Measurements from ENCODE around the gene GALNT17.
A peak's percentile ranks its signal among the peaks of the same experiment; 100 is the strongest.
"Not testable (repeated sequence)": the region's sequence is repeated elsewhere in the genome, so short reads cannot be mapped to it uniquely, and the experiment has no call there.

Gene GALNT17

DNA sequence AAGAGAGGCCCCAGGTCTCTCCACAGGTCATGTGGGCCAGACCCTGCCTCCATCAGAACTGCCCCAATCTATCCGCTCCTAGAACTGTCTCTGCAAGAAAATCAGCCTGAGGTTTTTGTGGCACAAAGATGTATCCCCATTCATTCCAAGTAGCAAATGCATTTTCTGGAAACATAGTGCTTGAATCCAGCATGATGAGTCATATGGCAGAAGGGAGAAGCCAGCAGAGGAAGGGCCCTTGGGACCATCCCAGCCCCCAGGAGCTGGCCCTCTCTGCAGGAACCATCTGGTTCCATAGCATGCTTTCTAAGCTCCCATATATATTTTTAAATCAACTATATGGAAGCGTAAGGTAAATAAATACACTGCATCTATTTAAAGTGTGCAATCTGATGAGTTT lies 563.2 kb downstream of the GALNT17 start:
- DNase-seq (ENCODE audit: low spot score): no peak

DNA sequence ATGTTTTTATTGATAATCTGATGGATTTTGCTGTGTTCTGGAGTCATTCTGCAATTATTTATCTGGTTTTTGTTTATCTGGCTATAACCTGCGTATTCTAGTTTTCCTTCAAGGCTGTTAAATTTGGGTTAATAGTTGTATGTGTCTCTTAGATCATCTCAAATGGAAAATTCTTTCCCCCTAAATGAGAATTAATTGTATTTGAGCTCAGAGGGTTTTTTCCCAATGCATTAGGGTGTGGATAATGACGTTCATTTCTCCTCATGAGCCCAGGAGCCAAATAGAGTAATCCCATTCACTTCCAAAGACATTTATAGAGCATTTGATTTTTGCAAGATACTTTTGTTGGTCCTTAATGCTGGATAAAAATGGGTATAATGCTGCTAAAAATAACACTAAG lies 564.6 kb downstream of the GALNT17 start:
- DNase-seq (ENCODE audit: low spot score): no peak

DNA sequence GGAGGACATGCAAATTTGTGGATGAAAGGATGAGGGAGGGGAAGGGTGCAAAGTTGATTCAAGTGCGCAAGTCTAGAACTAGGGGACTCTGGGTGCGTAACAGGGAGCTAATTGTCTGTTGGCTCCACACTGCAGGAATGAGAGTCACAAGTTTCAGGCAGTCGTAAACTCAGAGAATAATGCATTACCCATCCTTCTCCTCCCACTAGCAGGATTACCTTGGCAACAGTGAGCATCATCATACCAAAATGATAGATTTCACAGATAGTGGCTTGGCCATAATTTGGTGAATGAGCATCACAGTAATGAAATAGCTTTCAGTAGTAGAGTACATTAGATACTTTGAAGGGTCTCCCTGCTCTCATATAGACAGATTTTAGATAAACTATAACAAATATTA lies 565.5 kb downstream of the GALNT17 start:
- DNase-seq (ENCODE audit: low spot score): no peak

DNA sequence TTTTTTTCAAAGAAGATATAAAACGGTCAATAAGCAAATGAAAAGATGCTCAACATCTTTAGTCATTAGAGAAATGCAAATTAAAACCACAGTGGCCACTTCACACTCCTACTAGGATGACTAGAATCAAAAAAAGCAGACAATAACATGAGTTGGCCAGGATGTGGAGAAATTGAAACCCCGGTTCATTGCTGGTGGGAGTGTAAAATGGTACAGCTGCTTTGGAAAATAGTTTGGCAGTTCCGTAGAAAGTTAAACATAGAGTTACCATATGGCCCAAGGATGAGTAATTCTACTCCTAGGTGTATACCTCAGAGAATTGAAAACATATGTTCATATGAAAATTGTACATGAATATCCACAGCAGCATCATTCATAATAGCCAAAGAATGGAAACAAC lies 573.3 kb downstream of the GALNT17 start:
- no peak for DNase-seq (ENCODE audit: low spot score)

DNA sequence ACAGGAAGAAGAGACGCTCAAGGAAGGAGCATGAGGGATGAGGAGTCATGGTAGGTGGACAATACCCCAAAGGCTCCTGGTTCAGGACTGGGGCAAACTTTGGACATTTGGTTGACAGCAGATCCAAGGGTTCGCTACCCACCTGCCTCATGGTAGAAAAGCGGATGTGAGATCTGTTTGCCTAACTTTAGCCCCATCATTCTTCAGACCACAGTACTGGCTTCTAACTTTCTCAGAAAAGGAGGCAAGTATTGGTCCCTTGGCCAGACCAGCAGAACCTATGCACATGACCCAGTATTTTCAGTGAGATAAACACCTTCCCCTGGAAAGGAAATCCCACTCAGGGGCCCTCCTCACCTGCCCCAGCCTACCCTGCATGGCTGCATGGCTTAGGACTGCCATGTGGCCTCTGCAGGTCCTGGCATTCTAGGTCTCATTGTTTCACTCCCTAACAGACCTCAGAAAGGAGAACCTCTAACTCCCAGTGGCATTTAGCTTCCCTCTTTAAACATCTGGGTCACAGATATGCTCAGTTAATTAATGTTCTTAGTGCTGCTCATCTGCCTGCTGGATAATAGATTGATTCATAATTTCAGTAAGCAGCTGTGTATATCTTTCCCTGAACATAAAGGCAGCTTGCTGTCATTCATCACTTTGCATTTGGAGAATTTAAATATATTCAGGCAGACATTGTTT lies 574.1 kb downstream of the GALNT17 start:
- no peak for DNase-seq (ENCODE audit: low spot score)

DNA sequence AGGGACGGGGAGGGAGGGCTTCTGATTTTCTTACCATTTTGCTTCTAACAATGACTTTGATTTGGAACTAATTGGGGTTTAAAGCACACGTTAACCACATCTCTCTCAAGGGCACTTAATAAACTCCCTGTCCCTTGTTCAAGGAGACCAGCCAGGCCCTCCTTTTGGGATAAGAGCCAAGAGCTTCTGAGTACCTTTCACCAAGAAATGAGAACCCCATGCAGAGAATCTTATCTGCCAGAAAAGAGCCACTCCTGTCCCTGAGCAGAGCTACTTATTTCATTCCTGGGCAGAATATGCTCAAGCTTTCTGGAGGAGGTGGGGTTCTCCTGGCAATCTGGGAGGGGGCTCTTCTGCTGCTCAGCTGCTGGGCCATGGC lies 574.6 kb downstream of the GALNT17 start:
- DNase-seq (ENCODE audit: low spot score): no peak

DNA sequence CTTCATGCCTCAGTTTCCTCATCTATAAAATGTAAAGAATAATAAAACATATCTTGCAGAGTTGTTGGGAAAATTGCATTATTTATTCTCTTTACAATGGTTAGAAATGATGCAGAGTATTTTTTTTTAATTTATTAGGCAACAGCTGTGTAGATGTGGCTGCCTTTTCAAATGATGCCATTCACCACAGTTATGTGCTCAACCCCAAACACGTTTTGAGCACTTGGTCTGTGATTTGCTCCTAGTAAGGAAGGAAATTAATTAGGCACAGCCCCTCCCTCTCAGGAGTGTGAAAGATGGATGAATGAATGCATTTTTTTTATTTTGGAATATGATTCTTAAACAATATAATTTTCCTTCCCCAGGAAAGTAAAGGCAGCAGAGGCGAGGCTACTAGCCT lies 575.1 kb downstream of the GALNT17 start:
- DNase-seq (ENCODE audit: low spot score): no peak

DNA sequence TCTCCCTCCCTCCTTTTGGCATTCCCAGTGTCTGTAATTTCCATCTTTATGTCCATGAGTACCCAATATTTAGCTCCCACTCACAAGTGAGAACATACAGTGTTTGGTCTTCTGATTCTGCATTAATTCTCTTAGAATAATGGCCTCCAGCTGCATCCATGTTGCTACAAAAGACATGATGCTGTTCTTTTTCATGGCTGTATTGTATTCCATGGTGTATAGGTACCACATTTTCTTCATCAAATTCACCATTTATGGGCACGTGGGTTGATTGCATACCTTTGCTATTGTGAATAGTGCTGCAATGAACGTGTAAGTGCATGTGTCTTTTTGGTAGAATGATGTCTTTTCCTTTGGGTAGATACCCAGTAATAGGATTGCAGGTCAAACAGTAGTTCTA lies 576.8 kb downstream of the GALNT17 start:
- DNase-seq (ENCODE audit: low spot score): no peak

DNA sequence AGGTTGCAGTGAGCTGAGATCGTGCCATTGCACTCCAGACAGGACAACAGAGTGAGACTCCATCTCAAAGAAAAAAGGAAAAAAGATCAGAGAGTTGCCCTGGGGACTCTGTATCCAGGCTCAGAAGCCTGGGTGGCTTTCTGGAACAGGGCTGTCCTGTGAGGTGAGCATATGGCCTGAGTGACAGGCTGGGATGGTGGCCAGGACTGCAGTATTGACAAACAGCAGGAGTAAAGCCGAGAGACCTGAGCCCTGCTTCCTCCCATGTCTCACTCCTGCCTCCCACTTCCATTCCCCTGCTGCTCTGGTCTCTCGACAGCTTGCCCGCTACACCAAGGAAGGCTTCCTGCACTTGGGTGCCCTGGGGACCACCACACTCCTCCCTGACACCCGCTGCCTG lies 578.5 kb downstream of the GALNT17 start:
- DNase-seq (ENCODE audit: low spot score): no peak

DNA sequence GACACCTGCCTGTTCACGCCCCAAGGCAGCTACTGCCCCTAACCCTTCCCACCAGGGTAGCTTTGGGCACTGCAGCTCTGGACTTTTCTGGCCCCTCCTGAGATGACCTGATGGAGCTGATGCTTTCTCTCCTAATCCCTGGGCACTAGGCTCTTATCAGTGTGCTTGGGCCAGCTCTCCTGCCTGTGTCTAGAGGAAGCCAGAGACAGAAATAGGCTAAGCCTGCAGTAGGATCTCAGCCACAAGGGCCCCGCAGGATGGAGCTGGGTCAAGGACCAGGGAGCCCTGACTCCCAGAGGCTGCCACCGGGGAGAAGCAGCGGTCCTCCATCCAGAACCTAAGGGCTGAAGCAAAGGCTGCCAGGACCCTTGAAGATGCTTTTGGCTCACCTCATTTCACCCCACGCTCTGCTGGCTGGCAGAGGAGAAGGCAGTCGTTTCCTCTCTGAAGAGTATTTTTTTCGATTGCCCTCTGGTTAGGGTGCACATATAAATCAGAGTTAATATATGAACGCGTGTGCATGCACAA lies 580.8 kb downstream of the GALNT17 start:
- no peak for DNase-seq (ENCODE audit: low spot score)

DNA sequence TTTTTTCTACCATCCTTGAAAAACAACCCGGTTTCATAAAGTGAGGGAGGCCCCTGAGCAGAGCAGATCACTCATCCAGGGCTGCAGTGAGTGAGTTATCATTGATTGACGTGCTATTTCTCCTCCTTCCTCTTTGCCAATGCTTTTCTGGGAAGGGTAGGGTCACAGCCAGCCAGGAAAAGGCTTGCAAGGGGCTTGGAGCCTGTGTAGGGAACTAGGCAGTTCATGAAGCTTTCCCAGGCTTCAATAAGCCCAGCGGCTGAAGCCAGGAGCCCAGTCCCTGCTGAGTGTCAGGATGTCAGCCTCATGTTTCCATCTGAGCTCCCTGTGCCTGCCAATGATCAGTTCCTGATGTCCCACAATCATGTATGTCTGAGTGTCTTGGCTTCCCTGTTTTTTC lies 584.7 kb downstream of the GALNT17 start:
- no peak for DNase-seq (ENCODE audit: low spot score)

DNA sequence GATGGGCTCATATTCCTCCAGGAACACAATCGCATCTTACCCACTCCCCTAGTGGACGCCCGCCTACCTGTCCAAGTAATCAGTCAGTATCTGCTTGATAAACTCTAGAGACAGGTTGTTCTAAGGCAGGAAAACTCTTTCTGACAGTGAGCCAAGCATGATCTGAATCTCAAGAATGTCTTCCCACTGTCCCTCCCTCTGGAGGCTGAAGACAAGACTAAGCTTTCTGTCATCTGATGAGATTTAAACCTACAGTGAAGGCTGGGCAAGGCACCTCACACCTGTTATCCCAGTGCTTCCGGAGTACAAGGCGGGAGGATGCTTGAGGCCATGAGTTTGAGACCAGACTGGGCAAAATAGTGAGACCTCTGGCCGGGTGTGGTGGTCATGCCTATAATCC lies 586.6 kb downstream of the GALNT17 start:
- DNase-seq (ENCODE audit: low spot score): no peak

DNA sequence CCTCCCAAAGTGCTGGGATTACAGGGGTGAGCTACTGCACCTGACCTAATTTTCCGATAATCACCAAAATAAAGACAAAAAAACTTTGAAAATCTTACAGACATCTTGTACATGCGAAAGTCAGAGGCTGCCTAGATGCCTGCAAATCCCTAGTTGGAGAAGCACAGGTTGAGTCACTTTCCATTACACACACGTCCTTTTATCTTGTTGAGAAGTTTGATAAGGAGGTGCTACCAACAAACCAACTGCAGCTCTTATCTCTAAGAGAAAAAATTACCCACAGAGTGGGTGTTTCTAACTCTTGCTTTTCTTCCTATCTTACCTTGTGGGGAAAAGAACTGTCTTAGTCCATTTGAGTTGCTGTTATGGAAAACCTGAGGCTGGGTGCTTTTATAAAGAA lies 589.8 kb downstream of the GALNT17 start:
- no peak for DNase-seq (ENCODE audit: low spot score)

DNA sequence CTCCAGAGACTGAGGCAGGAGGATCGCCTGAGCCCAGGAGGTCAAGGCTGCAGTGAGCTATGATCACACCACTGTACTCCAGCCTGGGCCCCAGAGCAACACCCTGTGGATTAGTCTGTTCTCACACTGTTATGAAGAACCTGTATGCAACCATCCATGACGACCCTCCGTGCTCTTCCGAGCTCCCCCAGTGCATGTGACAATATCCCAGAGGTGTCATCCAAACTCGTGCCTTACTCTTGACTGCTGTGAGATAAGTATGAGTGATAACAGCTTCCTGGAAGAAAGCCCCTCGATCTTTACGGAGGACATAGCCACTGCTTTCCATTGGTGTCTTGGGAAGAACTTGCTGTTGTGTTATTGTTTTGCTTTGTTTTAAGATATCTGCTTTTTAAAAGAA lies 591.9 kb downstream of the GALNT17 start:
- DNase-seq (ENCODE audit: low spot score): no peak

DNA sequence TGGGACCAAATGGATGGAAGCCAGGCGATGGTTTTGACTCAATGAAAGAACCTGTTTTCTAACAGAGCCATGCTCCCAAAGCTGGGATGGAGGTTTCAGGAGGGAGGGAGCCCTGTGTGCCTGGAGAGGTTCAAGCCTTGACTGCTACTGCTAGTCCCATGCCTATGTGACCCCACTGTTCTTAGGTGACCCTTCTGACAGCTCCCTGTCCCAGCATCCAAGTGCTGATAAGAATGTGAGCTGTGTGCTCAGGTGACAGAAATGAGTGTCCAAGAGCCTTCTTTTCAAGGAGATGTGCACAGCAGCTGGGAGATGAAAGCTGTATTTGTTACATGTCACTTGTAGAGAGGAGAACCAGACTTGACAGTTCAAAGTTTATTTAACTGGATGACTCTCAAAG lies 595.4 kb downstream of the GALNT17 start:
- no peak for DNase-seq (ENCODE audit: low spot score)

DNA sequence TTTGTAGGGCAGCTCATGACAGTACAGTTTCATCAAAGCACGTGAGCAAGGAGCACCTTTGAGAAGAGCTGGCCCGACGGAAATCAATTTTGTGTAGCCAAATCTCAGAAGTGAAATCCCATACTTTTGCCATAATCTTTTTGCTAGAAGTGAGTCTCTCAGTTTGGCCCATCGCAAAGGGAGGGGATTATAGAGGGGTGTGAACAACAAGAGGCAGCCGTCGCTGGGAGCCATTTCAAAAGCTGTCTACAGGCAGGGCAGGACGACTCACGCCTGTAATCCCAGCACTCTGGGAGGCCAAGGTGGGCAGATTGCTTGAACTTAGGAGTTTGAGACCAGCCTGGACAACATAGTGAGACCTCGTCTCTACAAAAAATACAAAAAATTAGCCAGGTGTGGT lies 599.8 kb downstream of the GALNT17 start:
- no peak for DNase-seq (ENCODE audit: low spot score)

DNA sequence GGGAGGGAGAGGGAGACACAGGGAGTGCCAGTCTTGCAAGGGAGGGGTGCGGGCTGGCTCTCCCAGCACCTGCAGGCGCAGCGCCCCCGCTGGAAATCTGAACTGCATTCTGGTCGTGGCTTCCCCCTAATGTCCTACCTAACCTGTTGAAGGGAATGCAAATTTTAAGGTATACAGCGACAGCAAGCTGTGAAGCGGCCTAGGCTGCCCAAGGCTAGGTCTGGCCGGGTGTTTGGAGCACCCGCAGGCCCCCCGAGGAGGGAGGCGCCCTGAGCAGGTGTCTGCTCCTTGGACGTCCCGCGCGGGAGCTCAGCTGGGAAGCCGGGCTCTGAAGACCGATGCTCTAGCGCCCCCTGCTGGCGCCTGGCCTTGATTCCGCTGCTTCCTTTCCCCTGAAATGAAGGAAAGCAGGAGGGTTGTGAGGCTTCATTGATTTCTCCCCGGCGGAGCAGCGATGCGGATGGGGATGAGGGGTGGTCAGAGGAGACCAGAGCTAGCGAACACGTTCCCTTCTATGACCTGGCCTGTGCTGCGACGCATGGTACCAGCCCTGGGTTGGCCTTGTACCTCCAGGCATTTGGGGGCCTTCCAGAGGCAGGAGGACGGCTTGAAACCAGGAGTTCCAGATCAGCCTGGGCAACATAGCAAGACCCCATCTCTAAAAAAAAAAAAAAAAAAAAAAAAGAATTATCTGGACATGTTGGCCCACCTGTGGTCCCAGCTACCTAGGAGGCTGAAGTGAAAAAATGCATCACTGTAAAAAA lies 601.3 kb downstream of the GALNT17 start:
- DNase-seq (ENCODE audit: low spot score): peak; percentile 36

DNA sequence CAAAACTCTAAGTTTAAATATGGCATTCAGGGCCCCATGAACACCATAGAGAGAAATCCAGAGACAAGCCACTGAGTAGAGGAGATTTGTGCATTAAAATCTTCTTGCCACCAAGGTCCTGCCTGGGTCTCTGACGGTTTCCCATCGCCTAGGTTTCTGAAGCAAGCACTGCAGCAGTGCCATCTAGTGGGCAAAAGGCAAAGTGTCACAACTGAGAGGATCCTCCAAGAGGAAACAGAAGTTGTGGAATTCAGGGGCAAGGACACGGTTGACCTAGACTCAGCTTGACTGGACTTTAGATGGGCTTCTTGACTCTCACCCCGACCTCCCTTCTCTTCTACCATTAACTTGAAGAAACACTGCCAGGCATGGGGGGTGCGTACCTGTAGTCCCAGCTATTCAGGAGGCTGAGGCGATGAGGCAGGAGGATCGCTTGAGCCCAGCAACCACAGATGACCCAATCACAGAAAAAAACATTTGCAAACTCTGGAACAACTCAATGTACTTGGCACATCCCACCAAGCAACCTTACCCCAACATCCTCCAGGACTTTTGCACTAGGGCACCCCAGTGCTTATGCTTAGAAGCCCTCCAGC lies 604.1 kb downstream of the GALNT17 start:
- peak; percentile 5 for DNase-seq (ENCODE audit: low spot score)

DNA sequence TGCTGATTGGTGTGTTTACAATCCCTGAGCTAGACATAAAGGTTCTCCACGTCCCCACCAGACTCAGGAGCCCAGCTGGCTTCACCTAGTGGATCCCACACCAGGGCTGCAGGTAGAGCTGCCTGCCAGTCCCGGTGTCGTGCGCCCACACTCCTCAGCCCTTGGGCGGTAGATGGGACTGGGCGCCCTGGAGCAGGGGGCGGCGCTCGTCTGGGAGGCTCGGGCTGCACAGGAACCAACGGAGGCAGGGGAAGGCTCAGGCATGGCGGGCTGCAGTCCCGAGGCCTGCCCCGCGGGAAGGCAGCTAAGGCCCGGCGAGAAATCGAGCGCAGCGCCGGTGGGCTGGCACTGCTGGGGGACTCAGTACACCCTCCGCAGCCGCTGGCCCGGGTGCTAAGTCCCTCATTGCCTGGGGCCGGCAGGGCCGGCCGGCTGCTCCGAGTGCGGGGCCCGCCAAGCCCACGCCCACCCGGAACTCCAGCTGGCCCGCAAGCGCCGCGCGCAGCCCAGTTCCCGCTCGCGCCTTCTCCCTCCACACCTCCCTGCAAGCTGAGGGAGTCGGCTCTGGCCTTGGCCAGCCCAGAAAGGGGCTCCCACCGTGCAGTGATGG lies 606.1 kb downstream of the GALNT17 start:
- not testable (repeated sequence) for DNase-seq (ENCODE audit: low spot score)

DNA sequence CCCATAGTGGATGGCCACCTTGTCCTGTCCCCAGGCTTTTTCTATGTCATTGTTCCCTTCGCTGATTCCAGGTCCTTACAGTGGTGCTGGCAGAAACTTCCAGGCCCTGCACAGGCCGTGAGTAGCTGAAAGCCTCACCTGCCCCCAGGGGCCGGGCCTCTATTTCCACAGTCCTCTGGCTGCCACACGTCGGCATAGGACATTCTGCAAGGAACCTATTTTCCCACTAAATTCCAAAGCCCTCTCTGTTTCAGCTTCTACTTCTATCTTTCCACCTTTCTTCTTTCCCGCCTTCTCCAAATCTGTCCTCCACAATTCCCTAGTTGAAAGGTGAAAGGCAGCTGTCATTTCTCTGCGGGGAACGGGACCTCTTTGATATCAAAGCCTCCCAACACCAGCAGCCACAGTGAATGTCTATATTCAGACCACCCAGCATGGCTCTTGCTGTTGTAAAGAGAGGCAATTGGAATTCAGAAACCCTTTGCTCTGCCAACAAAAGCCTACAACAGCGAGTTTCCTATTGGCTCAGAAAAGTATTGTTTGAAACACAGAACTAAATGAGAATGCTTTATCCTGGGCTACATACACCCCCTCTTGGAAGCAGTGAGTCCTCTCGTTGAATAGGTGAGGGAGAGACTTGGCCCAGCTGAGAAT lies 607.7 kb downstream of the GALNT17 start:
- no peak for DNase-seq (ENCODE audit: low spot score)

DNA sequence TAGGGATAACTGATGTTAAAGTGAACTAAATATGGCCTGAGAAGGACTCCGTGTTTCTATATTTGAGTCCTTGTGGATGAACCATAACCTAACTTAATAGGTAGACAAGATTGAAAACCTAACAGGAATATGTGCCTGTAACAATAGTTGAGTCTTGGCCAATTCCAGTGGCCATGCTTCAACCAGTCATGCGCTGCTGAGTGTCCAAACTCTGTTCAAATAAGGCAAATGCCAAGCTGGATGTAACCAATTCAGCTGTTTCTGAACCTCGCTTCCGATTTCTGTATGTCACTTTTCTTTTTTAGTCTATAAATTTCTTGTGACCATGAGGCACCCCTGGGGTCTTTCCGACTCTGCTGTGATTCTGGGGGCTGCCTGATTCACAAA lies 608.2 kb downstream of the GALNT17 start:
- no peak for DNase-seq (ENCODE audit: low spot score)

DNA sequence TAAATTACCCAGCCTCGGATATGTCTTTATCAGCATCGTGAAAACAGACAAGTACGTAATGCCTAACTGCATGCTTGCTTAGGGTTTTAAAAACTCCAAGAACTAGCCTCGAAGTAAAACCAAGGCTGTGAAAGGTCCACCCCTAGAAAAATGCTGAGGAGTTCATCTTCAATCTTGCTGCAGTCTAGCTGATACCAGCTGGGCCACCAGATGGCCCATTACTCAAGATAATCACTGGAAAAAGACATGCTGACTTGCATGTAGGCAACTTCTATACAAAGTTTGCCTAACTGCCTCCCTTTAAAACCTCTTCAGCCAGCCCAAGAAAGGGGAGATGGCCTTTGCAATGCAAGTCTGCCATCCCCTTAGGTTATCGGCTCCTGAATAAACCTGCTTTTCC lies 614.1 kb downstream of the GALNT17 start:
- no peak for DNase-seq (ENCODE audit: low spot score)

Data from CD4-positive, alpha-beta T cell treated with Interleukin-6 at 100 ng/mL for 8 hours (primary cell).